ENCODE results near the gene UHRF1.

GRCh38 chr19:4909156-4909896 lies at the start of gene UHRF1:
- TF ChIP-seq, protein P1, sequence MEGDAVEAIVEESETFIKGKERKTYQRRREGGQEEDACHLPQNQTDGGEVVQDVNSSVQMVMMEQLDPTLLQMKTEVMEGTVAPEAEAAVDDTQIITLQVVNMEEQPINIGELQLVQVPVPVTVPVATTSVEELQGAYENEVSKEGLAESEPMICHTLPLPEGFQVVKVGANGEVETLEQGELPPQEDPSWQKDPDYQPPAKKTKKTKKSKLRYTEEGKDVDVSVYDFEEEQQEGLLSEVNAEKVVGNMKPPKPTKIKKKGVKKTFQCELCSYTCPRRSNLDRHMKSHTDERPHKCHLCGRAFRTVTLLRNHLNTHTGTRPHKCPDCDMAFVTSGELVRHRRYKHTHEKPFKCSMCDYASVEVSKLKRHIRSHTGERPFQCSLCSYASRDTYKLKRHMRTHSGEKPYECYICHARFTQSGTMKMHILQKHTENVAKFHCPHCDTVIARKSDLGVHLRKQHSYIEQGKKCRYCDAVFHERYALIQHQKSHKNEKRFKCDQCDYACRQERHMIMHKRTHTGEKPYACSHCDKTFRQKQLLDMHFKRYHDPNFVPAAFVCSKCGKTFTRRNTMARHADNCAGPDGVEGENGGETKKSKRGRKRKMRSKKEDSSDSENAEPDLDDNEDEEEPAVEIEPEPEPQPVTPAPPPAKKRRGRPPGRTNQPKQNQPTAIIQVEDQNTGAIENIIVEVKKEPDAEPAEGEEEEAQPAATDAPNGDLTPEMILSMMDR (IDR thresholded peaks at IDR 0.05; ENCODE audit: low read depth, low read length) = no peak
- TF ChIP-seq EZH2phosphoT487 (IDR thresholded peaks at IDR 0.05; ENCODE audit: low read depth) = no peak
